Retinal pigment epithelial cell (primary cell): Measurements from ENCODE around the gene KYNU.

Experiments used
- DNase-seq: peaks from one replicate; pipeline ENCODE4 v3.0.0-alpha.2; 2010; ENCODE audit warnings: low read depth
- H3K4me3 ChIP-seq: 2 replicates; pipeline ENCODE4 v1.5.1; 2011; ENCODE audit warnings: mild to moderate bottlenecking, low read length, control low read depth, moderate library complexity
- CTCF ChIP-seq: conservative IDR thresholded peaks from 2 replicates; pipeline ENCODE4 v1.5.1; 2011; ENCODE audit warnings: low read depth, low read length, control low read depth, inconsistent platforms

Gene KYNU

GRCh38 chr2:142989273-142990204, 112.1 kb downstream of the KYNU start:
- TF ChIP-seq CTCF = peak; percentile 43
- DNase-seq = peak; percentile 8
- H3K4me3 ChIP-seq = no peak overlapping the region

- no peak for TF ChIP-seq CTCF
- no peak for DNase-seq
Observed at GRCh38 chr2:142991295-142991694, 113.8 kb downstream of the KYNU start.

GRCh38 chr2:142992840-142993239, 115.4 kb downstream of the KYNU start:
- H3K4me3 ChIP-seq = no peak overlapping the region
- no peak for DNase-seq
- TF ChIP-seq CTCF = no peak

More at GRCh38 chr2:142991295-142991694, 113.8 kb downstream of the KYNU start:
- H3K4me3 ChIP-seq = no peak overlapping the region

- no peak for DNase-seq
- no peak for TF ChIP-seq CTCF
- H3K4me3 ChIP-seq = no peak overlapping the region
Observed at GRCh38 chr2:142993771-142994170, 116.3 kb downstream of the KYNU start.

- DNase-seq = no peak
- no peak overlapping the region for H3K4me3 ChIP-seq
- no peak for TF ChIP-seq CTCF
Observed at GRCh38 chr2:142994665-142995064, 117.2 kb downstream of the KYNU start.

- TF ChIP-seq CTCF = no peak
- no peak for DNase-seq
Observed at GRCh38 chr2:142997231-142997630, 119.8 kb downstream of the KYNU start.

GRCh38 chr2:143000599-143000998, 123.1 kb downstream of the KYNU start:
- no peak for DNase-seq
- no peak for TF ChIP-seq CTCF
- no peak overlapping the region for H3K4me3 ChIP-seq

More at GRCh38 chr2:142997231-142997630, 119.8 kb downstream of the KYNU start:
- H3K4me3 ChIP-seq = no peak overlapping the region
